GM18873 (cell line): ENCODE results near the gene USP17L28.
"Not testable (repeated sequence)": the region's sequence is repeated elsewhere in the genome, so short reads cannot be mapped to it uniquely, and the experiment has no call there.

Source experiments
- ATAC-seq: cut with Tn5 transposase; IDR thresholded peaks from one replicate; pipeline ENCODE4 v1.9.1; 2021; ENCODE audit warnings: mild to moderate bottlenecking, moderate library complexity, moderate number of reproducible peaks; ENCODE audit not compliant: unreplicated experiment, low FRiP score

The USP17L28 gene

DNA sequence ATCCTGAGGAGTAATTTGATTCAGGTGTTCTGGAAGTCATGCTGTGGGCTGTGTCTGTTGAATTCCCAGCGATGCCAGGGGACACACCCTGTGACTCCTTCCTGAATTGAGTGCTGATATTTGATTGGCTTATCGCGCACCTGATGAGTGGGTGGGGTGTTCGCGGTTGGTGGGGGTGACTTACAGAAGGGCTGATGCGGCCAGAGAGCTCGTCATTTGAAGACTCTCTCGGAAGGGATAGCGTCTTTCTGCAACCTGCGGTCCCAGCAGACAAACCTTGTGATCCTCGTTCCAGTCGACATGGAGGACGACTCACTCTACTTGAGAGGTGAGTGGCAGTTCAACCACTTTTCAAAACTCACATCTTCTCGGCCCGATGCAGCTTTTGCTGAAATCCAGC lies at the start of gene USP17L28:
Gene USP17L28 (plus strand): TSS at position 301 of the 400 bp plus-strand sequence. CDS start 0 bp downstream, at position 301.
- not testable (repeated sequence) for ATAC-seq

DNA sequence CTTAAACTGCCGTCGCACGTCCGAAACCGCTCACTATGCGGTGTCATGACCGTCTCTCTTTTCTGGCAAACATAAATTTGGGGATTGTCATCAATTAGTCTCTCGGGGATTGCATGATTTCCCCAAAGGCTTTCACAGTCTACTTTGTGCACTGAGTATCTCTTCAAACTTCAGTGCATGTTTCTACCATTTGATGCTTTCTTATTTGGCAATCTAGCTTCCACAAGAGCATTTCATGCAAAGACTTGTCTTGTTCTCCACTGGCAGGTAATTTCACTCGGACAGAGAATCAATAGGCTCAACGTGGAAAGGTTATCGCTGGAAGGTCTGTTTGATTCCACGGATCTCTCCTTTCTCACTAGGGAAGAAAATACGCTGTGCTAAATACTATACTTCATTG lies 24.5 kb upstream of the USP17L28 start:
- ATAC-seq, result not testable (repeated sequence)

DNA sequence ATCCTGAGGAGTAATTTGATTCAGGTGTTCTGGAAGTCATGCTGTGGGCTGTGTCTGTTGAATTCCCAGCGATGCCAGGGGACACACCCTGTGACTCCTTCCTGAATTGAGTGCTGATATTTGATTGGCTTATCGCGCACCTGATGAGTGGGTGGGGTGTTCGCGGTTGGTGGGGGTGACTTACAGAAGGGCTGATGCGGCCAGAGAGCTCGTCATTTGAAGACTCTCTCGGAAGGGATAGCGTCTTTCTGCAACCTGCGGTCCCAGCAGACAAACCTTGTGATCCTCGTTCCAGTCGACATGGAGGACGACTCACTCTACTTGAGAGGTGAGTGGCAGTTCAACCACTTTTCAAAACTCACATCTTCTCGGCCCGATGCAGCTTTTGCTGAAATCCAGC lies 23.8 kb upstream of the USP17L28 start, which contains the start of gene USP17L24:
Gene USP17L24 (plus strand): TSS at position 301 of the 400 bp plus-strand sequence. CDS start 0 bp downstream, at position 301.
- not testable (repeated sequence) for ATAC-seq

DNA sequence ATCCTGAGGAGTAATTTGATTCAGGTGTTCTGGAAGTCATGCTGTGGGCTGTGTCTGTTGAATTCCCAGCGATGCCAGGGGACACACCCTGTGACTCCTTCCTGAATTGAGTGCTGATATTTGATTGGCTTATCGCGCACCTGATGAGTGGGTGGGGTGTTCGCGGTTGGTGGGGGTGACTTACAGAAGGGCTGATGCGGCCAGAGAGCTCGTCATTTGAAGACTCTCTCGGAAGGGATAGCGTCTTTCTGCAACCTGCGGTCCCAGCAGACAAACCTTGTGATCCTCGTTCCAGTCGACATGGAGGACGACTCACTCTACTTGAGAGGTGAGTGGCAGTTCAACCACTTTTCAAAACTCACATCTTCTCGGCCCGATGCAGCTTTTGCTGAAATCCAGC lies 19.1 kb upstream of the USP17L28 start, which contains the start of gene USP17L25:
Gene USP17L25 (plus strand): TSS at position 301 of the 400 bp plus-strand sequence. CDS start 0 bp downstream, at position 301.
- not testable (repeated sequence) for ATAC-seq

DNA sequence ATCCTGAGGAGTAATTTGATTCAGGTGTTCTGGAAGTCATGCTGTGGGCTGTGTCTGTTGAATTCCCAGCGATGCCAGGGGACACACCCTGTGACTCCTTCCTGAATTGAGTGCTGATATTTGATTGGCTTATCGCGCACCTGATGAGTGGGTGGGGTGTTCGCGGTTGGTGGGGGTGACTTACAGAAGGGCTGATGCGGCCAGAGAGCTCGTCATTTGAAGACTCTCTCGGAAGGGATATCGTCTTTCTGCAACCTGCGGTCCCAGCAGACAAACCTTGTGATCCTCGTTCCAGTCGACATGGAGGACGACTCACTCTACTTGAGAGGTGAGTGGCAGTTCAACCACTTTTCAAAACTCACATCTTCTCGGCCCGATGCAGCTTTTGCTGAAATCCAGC lies 14.3 kb upstream of the USP17L28 start, which contains the start of gene USP17L26:
Gene USP17L26 (plus strand): TSS at position 301 of the 400 bp plus-strand sequence. CDS start 0 bp downstream, at position 301.
- ATAC-seq, result not testable (repeated sequence)

GRCh38 chr4:9339103-9339502 lies 9.6 kb upstream of the USP17L28 start, which contains the start of gene USP17L5:
Gene USP17L5 (plus strand): TSS chr4:9339403. CDS start chr4:9339403, 0 bp downstream.
- ATAC-seq, result not testable (repeated sequence)

DNA sequence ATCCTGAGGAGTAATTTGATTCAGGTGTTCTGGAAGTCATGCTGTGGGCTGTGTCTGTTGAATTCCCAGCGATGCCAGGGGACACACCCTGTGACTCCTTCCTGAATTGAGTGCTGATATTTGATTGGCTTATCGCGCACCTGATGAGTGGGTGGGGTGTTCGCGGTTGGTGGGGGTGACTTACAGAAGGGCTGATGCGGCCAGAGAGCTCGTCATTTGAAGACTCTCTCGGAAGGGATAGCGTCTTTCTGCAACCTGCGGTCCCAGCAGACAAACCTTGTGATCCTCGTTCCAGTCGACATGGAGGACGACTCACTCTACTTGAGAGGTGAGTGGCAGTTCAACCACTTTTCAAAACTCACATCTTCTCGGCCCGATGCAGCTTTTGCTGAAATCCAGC lies 4.8 kb upstream of the USP17L28 start, which contains the start of gene USP17L27:
Gene USP17L27 (plus strand): TSS at position 301 of the 400 bp plus-strand sequence. CDS start 0 bp downstream, at position 301.
- ATAC-seq, result not testable (repeated sequence)

GRCh38 chr4:9350866-9351265 lies 2.2 kb downstream of the USP17L28 start:
- not testable (repeated sequence) for ATAC-seq

DNA sequence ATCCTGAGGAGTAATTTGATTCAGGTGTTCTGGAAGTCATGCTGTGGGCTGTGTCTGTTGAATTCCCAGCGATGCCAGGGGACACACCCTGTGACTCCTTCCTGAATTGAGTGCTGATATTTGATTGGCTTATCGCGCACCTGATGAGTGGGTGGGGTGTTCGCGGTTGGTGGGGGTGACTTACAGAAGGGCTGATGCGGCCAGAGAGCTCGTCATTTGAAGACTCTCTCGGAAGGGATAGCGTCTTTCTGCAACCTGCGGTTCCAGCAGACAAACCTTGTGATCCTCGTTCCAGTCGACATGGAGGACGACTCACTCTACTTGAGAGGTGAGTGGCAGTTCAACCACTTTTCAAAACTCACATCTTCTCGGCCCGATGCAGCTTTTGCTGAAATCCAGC lies 4.6 kb downstream of the USP17L28 start, which contains the start of gene USP17L29:
Gene USP17L29 (plus strand): TSS at position 301 of the 400 bp plus-strand sequence. CDS start 0 bp downstream, at position 301.
- ATAC-seq, result not testable (repeated sequence)

DNA sequence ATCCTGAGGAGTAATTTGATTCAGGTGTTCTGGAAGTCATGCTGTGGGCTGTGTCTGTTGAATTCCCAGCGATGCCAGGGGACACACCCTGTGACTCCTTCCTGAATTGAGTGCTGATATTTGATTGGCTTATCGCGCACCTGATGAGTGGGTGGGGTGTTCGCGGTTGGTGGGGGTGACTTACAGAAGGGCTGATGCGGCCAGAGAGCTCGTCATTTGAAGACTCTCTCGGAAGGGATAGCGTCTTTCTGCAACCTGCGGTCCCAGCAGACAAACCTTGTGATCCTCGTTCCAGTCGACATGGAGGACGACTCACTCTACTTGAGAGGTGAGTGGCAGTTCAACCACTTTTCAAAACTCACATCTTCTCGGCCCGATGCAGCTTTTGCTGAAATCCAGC lies 14.1 kb downstream of the USP17L28 start, which contains the start of gene USP17L30:
Gene USP17L30 (plus strand): TSS at position 301 of the 400 bp plus-strand sequence. CDS start 0 bp downstream, at position 301.
- not testable (repeated sequence) for ATAC-seq

DNA sequence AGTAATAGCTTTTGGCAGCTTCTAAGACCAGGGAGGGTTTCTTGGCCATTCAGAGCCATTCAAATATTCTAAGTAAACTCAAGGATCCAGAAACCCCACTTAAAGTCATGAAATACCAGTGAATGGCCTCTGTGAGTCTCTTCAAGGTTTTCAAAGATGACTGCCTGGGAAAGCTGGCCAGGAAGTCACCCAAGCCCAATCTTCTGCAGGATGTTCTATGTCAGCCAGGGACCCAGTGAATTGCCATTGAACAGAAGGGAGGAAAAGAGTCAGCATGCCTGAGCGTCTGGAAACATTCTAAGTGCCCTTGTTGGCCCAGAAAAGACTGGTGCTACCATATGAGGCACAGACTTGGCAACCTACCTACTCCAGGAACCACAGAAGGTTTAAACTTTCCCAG lies 31.2 kb downstream of the USP17L28 start:
- not testable (repeated sequence) for ATAC-seq

GRCh38 chr4:9381012-9381534 lies 32.4 kb downstream of the USP17L28 start:
- not testable (repeated sequence) for ATAC-seq

GRCh38 chr4:9384126-9384525 lies 35.4 kb downstream of the USP17L28 start:
- no peak for ATAC-seq

GRCh38 chr4:9389001-9389400 lies 40.3 kb downstream of the USP17L28 start:
- not testable (repeated sequence) for ATAC-seq
